Measurements from ENCODE around the gene GPR171.
"Not testable (repeated sequence)": the region's sequence is repeated elsewhere in the genome, so short reads cannot be mapped to it uniquely, and the experiment has no call there.

DNA sequence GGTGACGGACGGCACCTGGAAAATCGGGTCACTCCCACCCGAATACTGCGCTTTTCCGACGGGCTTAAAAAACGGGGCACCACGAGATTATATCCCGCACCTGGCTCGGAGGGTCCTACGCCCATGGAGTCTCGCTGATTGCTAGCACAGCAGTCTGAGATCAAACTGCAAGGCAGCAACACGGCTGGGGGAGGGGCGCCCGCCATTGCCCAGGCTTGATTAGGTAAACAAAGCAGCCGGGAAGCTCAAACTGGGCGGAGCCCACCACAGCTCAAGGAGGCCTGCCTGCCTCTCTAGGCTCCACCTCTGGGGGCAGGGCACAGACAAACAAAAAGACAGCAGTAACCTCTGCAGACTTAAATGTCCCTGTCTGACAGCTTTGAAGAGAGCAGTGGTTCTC, 39.0 kb upstream of the GPR171 start:
- TF ChIP-seq EZH2 (IDR thresholded peaks at IDR 0.05; ENCODE audit: borderline replicate concordance, insufficient read depth, low read depth, low read length, poor library complexity, severe bottlenecking): not testable (repeated sequence)
- TF ChIP-seq, protein P1, sequence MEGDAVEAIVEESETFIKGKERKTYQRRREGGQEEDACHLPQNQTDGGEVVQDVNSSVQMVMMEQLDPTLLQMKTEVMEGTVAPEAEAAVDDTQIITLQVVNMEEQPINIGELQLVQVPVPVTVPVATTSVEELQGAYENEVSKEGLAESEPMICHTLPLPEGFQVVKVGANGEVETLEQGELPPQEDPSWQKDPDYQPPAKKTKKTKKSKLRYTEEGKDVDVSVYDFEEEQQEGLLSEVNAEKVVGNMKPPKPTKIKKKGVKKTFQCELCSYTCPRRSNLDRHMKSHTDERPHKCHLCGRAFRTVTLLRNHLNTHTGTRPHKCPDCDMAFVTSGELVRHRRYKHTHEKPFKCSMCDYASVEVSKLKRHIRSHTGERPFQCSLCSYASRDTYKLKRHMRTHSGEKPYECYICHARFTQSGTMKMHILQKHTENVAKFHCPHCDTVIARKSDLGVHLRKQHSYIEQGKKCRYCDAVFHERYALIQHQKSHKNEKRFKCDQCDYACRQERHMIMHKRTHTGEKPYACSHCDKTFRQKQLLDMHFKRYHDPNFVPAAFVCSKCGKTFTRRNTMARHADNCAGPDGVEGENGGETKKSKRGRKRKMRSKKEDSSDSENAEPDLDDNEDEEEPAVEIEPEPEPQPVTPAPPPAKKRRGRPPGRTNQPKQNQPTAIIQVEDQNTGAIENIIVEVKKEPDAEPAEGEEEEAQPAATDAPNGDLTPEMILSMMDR (IDR thresholded peaks at IDR 0.05): not testable (repeated sequence)
